GM13976 (cell line): Measurements from ENCODE around the gene ZNF540.
"Not testable (repeated sequence)": the region's sequence is repeated elsewhere in the genome, so short reads cannot be mapped to it uniquely, and the experiment has no call there.

Source experiments
- DNase-seq: peaks from one replicate; pipeline ENCODE4 v3.0.0; 2012; ENCODE audit warnings: low spot score
- CTCF ChIP-seq: IDR thresholded peaks from 2 replicates; pipeline ENCODE4 v1.5.1; 2012; ENCODE audit warnings: borderline replicate concordance, mild to moderate bottlenecking; ENCODE audit not compliant: insufficient read depth; ENCODE audit errors: extremely low read depth, missing control alignments, control extremely low read depth
- in situ Hi-C: fragments of 300-500 bp; cut with MboI; formaldehyde crosslinking; loops from one replicate; pipeline ENCODE4 v1.12.0; 2022; ENCODE audit warnings: low sequenced_read_pairs, mixed read lengths, inconsistent platforms; ENCODE audit not compliant: unreplicated experiment

ZNF540 gene

GRCh38 chr19:37655301-37655688 lies 60.6 kb downstream of the ZNF540 start, which contains the start of gene ZFP30:
ZFP30 (minus strand) TSS chr19:37655465; CDS start chr19:37647822, 7,643 bp downstream.
- peak; percentile 88 for DNase-seq
- no peak for TF ChIP-seq CTCF
- in situ Hi-C loops: no loop called here

- DNase-seq: peak; percentile 88
- in situ Hi-C loops: no loop called here
- TF ChIP-seq CTCF: no peak
These were observed 61.2 kb downstream of the ZNF540 start for GRCh38 chr19:37655689-37656371.

GRCh38 chr19:37657157-37657556 lies 62.5 kb downstream of the ZNF540 start:
- in situ Hi-C loops, DNase-seq: not testable (repeated sequence)
